ENCODE measurements around the gene SMIM24. TPM values are rescaled to one million over a fixed set of nuclear protein-coding genes. Genes with fewer than 3 reads are reported as not detected.

SMIM24 gene
- total RNA-seq, 1 donor from 2014 or later = not detected

- TF ChIP-seq CTCF (IDR thresholded peaks at IDR 0.05) (no peak), POLR2AphosphoS5 (IDR thresholded peaks at IDR 0.05; ENCODE audit: insufficient read depth in 1 of 2, low read depth in 1 of 2) (no peak), POLR2A (IDR thresholded peaks at IDR 0.05) (no peak)
- H3K27ac ChIP-seq = peak overlapping the region; percentile 96
- peaks cover 44% of the 10 kb centered on the region for H3K4me1 ChIP-seq
- H3K36me3 ChIP-seq = peaks cover 0 to 34% of the 10 kb centered on the region in 2 donors
- intact Hi-C loops (cut with DNase I) = no loop called here
- H3K27me3 ChIP-seq = no peaks in the 10 kb centered on the region
- H3K4me3 ChIP-seq = no peak overlapping the region
- DNase-seq (ENCODE audit: extremely low spot score in 2 of 2) = no peak
- H3K9me3 ChIP-seq = no peaks in the 10 kb centered on the region
These were observed 20.3 kb downstream of the SMIM24 start for GRCh38 chr19:3459965-3460582.

GRCh38 chr19:3459089-3459881 lies 21.0 kb downstream of the SMIM24 start:
- H3K27ac ChIP-seq = peak overlapping the region; percentile 96
- peak overlapping the region in 1 of 2 donors; percentile 27 for H3K4me3 ChIP-seq
- H3K27me3 ChIP-seq = no peaks in the 10 kb centered on the region
- H3K36me3 ChIP-seq = peaks cover 0 to 42% of the 10 kb centered on the region in 2 donors
- peaks cover 40% of the 10 kb centered on the region for H3K4me1 ChIP-seq
- TF ChIP-seq POLR2AphosphoS5 (IDR thresholded peaks at IDR 0.05; ENCODE audit: insufficient read depth in 1 of 2, low read depth in 1 of 2) (peak; percentile 41 to 83), POLR2A (IDR thresholded peaks at IDR 0.05) (no peak)
- H3K9me3 ChIP-seq = no peaks in the 10 kb centered on the region
- intact Hi-C loops (cut with DNase I) = no loop called here
- peak in 1 of 2 donors; percentile 94 for DNase-seq (ENCODE audit: extremely low spot score in 2 of 2)

- peak overlapping the region; percentile 1 to 27 for H3K4me3 ChIP-seq
- H3K4me1 ChIP-seq = peaks cover 40% of the 10 kb centered on the region
- H3K36me3 ChIP-seq = peaks cover 0 to 45% of the 10 kb centered on the region in 2 donors
- no peak for DNase-seq (ENCODE audit: extremely low spot score in 2 of 2)
- H3K27ac ChIP-seq = peak overlapping the region; percentile 96
- no peaks in the 10 kb centered on the region for H3K9me3 ChIP-seq
- H3K27me3 ChIP-seq = no peaks in the 10 kb centered on the region
- TF ChIP-seq POLR2AphosphoS5 (IDR thresholded peaks at IDR 0.05; ENCODE audit: insufficient read depth in 1 of 2, low read depth in 1 of 2) (no peak), CTCF (IDR thresholded peaks at IDR 0.05) (no peak), POLR2A (IDR thresholded peaks at IDR 0.05) (no peak)
- intact Hi-C loops (cut with DNase I) = no loop called here
These were observed 21.9 kb downstream of the SMIM24 start for GRCh38 chr19:3458229-3459088.

- intact Hi-C loops (cut with DNase I) = no loop called here
- Histone ChIP-seq H3K4me1 (peaks cover 40% of the 10 kb centered on the region), H3K9me3 (no peaks in the 10 kb centered on the region), H3K4me3 (peak overlapping the region; percentile 0 to 1), H3K27me3 (no peaks in the 10 kb centered on the region), H3K36me3 (peaks cover 0 to 44% of the 10 kb centered on the region in 2 donors), H3K27ac (peak overlapping the region; percentile 96)
- TF ChIP-seq POLR2A (IDR thresholded peaks at IDR 0.05) = no peak
- TF ChIP-seq POLR2AphosphoS5 (IDR thresholded peaks at IDR 0.05; ENCODE audit: insufficient read depth in 1 of 2, low read depth in 1 of 2) = peak in 1 of 2 donors; percentile 59
- no peak for DNase-seq (ENCODE audit: extremely low spot score in 2 of 2)
These were observed 22.6 kb downstream of the SMIM24 start for GRCh38 chr19:3457528-3458228.

GRCh38 chr19:3456925-3457527 lies 23.3 kb downstream of the SMIM24 start:
- no peaks in the 10 kb centered on the region for H3K27me3 ChIP-seq
- peaks cover 0 to 48% of the 10 kb centered on the region in 2 donors for H3K36me3 ChIP-seq
- H3K4me1 ChIP-seq = peaks cover 40% of the 10 kb centered on the region
- no peak for DNase-seq (ENCODE audit: extremely low spot score in 2 of 2)
- intact Hi-C loops (cut with DNase I) = no loop called here
- peak overlapping the region in 1 of 2 donors; percentile 0 for H3K4me3 ChIP-seq
- TF ChIP-seq POLR2A (IDR thresholded peaks at IDR 0.05) (no peak), POLR2AphosphoS5 (IDR thresholded peaks at IDR 0.05; ENCODE audit: insufficient read depth in 1 of 2, low read depth in 1 of 2) (no peak), CTCF (IDR thresholded peaks at IDR 0.05) (no peak)
- peak overlapping the region; percentile 96 for H3K27ac ChIP-seq
- H3K9me3 ChIP-seq = no peaks in the 10 kb centered on the region

Data from vagina (tissue), 2 donors.